SIG-M5 (cell line): ENCODE results near the gene CTSE.

Experiments used
- DNase-seq: peaks from one replicate; lab custom pipeline; 2025; lab: John Stamatoyannopoulos, UW

CTSE gene

GRCh38 chr1:206049919-206050600 is 26.4 kb upstream of the CTSE start:
- DNase-seq, result no peak

DNA sequence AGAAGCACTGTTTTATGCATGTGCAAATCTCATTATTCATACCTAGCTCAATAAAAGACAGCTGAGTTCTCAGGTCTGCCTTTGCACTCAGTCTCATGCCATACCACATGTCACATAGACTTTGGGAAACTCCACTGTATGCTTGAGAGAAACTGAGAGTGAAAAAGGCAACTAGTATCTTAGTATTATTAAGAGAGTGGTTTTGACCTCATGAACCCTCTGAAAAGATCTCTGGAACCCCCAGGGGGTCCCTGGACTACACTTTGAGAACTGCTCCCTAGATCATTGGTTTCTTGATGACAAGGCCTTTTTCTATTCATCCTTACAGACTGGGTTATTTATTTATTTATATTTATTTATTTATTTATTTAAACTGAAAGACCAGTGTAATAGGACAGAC is 25.6 kb upstream of the CTSE start:
- DNase-seq, result no peak

GRCh38 chr1:206048582-206048981 is 24.9 kb upstream of the CTSE start:
- DNase-seq, result peak; percentile 46

GRCh38 chr1:206047271-206047670 is 23.6 kb upstream of the CTSE start:
- DNase-seq, result no peak

DNA sequence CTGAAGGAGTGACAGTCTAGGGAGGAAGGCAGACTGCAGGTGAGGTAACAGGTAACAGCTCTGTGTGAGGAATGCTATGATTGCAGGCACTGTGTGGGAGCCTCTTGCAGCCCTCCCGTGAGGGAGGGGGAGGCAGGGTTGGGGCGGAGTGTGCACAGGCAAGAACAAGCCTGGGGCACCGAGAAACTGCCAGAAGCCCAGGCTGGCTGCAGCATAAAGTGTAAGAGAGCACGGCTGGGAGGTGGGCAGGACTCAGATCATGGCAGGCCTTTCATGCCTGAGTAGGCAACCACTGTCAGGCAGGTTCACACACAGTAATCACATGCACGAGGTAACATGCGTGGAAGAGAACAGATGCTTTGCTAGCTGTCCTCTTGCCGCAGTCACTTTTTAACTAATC is 17.9 kb upstream of the CTSE start:
- no peak for DNase-seq

DNA sequence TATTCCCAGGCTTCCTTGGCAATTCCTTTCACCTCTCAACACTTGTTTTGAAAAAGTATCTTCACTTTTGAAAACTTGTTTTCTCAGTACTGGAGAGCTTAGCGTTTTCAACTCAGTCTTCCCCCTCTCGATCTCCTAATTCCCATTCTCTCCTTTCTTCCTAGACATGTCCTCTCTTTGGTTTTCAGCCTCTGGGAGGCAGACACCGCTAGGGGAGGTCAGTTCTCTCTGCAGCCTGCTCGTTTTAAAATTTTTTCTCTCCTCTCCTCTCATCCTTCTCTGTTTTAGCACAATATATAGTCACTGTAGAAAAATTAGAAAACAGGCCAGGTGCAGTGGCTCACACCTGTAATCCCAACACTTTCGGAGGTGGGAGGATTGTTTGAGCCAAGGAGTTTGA is 16.6 kb upstream of the CTSE start:
- DNase-seq, result no peak

DNA sequence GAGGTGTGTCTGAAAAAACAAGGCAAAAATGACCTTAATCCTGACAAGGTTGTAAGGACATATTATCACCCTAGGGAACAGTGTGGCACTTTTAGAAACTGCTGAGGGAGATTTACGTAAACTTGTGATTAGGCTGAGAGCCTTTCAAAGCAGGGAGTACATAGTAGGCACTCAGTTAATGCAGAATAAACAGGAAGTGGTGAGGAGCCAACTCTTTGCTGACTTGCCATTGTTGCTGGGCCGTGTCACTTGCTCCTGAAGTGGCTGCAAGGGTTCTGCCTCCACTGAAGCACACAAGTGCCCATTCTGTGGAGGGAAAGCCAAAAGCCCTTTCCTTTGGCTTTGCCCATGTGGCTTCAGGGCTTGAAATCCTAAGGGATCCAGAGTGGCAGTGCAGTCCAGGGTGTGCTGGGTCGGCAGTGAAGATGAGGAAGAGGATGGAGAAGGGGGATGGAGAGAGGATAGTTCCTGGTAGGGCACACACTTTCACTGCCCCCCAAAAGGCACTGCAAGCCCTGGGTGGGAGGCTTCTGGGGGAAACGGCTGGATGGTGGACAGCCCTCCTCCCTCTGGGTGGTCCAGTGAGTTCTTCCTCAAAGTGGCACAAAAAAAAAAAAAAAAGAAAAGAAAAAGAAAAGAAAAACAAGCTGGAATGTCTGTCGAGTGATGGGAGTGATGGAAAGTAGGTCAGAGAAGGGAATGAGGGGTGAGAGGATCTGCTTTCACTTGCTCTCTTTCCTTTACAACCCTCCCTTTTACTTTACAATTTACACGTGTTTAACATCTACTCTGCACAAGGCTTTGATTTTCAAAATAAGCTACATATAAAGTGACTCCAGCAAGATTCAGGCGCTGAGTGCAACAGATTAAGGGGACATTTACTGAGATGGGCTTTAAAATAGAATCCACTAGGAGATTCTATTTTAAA is 15.6 kb upstream of the CTSE start:
- no peak for DNase-seq

GRCh38 chr1:206037581-206037980 is 13.9 kb upstream of the CTSE start:
- no peak for DNase-seq

- DNase-seq, result no peak
Observed at GRCh38 chr1:206036663-206037455, 13.2 kb upstream of the CTSE start.

- no peak for DNase-seq
Observed at GRCh38 chr1:206035027-206035426, 11.3 kb upstream of the CTSE start.

DNA sequence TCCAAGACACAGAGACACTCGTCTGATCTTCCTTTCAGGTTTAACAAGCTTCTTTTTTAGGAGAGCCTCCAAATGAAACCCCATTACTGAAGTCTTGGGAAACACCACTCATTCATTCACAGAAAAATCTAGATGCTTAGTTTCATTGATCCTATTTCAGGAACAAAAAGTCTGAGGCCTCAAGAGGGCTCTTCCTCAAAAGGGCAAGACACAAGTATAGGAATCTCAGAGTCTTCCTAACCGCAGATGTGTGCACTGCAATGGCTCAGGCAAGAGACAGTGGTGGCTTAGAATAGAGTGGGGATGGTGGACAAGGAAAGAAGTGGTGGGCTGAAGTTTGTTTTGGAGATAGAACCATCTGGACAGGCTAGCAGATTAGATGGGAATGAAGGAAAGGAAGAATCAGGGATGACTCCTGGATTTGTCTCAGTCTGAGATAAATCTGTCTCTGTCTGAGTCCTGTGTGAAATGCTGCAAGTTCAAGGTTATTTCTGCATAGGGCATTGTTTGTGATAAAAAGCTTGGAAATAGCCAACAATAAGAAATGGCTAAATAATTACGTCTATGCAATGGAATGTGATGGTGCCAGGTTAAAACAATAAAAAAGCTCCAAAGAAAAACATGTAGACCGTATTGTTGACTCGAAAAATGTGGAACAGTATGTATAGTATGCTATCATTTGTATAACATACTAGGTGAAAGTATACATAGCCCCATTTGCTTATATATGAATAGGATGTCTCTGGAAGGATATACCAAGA is 8.9 kb upstream of the CTSE start:
- peak; percentile 37 for DNase-seq

- peak; percentile 72 for DNase-seq
Observed at GRCh38 chr1:206030714-206031113, 7.0 kb upstream of the CTSE start.

DNA sequence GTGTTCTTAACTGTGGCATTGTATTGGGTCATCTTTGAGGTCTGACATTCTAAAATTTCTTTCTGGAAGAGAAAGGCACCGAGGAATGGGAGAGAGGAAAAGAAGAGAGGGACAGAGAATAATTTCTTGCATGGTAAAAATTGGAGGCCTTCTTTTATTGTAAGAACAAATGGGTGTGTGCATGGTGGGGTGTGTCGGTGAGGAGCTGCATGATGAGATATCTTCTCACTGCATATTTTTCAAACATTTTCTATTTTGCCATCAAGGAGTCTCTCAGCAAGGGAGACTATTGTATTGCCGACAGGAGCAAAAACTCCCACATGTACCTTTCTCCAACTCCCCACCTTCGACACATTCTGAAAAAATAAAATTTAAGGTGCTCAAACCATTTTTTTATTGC is 6.5 kb upstream of the CTSE start:
- DNase-seq, result no peak

DNA sequence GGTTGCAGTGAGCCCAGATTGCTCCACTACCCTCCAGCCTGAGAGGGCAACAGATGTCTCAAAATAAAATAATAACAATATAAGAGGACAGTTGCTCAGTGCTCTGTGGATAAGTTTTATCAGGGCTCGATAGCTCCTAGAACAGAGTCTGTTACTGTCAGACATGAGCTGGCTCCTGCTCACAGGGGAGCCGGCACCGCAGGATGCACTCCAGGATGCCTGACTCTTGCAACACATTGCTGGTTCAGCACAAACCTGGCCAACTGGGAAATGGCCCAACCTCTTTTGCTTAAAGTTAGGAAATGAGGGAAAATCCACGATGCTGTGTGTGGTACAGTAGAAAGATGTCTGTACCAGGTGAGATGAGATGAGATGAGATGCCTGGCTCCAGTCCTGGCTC is 5.8 kb upstream of the CTSE start:
- DNase-seq, result no peak

GRCh38 chr1:206025283-206025820 is 1.7 kb upstream of the CTSE start:
- no peak for DNase-seq

DNA sequence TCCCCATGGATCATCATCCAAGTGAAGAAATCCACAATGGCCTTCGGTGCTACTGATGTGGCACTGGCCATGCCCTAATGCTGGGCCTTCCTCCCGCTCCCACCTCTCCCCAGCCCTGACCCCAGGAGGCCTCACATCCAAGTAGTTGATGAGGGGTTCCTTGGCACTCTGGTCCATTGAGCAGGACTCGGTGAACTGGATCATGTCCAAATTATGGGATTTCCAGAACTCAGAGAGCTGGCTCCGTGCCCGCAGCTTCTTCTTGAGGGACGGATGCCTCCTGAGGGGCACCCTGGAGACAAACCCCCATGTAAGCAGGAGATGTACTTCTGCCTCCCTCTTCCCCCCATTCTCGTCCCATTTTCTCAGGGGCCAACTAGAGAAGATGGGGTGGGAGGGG is 929 bp downstream of the CTSE start:
- DNase-seq, result no peak

DNA sequence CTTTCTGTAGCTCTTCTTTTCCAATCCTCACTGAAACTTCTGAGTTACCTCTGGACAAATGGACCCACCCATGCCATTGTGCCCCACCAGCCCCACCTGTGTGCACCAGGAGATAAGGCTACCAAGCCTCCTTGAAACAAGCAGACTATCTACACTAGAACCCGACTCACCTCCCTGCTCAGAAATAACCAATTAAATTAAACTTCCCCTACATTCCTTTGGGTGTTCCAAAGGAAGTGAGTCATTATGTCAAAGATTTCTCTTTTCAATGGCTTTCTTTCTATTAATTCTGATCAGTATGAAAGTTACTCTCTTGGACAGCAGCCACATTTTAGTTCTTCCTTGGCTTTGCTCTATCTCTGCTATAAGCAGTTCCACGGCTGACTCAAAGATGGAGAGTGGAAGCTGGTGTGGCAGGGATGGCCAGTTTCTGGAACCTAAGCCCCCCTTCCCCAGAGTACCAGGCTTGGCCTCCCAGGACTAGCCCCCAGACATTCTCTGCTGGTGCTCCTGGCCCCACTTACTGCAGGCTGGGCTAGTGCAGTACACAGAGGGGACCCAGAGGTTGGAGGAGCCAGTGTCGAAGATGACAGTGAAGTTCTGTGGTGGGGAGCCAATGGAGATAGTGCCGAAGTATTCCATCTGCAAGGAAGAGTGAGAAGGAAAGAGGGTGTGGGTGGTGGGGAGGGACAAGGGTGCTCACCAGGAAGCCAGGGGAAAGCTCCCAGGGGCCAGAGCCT is 1.9 kb downstream of the CTSE start:
- no peak for DNase-seq

DNA sequence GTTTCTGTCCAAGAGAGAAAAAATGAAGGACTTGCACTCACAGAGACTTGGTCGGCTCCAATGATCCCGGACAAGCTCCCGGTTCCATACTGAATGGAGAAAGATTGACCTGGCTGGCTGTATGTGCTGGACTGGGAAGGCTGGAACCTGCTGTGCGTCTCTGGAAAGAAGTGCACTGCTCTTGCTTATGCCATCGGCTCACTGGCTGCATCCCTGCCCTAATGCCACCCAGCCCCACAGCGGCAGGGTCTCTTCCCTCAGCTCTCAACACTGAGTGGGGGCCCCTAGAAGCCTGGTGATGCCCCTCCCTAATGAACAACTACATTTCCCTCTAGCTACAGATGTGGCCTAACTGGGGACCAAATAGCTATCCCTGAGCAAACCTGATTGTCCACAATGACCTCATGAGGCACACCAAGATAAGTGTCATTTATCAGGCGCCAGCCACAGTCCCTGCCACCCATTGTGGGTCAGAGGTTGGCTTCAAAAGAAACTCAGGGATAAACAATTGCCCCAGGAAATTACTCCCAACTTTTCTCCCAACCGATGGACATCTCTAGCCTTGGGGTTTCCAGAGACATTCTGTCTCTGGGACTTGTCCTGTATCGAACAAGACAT is 2.6 kb downstream of the CTSE start:
- no peak for DNase-seq

DNA sequence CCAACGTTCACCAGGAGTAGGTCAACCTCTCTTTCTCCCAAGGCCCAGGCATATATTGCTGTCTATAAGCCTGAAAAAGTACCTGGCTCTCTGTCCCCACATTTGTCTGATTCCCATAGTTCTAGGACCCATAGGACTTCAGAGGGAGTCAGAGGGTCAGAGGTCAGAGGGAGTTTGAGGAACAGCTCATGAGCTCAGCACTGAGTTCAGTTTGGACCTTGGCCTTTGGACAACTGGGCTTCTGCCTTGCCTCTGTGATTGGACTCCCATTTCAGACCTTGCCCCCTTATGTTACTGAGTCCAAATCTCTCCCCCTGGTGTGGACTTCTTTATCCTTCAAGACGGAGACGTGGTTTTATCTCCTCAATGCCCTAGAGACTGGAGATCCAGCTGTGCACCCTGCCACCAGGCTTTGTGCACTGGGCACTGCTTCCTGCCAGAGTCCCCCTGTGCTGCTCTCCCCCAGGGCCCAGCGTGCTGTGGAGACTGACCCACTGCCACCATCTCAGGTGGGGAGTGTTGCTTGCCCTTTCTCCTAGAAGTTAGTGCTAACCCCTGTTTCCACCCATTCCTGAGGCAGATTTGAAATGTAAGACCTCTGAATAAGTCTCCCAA is 3.2 kb downstream of the CTSE start:
- DNase-seq, result no peak

DNA sequence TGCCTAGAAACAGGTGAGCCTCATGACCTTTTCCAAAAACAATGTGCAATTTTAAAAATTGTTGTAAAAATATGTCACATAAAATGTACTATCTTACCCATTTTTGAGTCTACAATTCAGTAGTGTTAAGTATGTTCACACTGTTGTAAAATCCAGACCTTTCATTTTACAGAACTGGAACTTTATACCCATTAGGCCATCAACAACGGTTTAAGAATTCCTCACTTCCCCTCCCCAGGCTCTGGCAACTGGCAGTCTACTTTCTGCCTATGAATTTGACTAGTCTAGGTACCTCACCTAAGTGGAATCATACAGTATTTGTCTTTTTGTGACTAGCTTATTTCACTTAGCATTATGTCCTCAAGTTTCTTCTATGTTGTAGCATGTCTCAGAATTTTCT is 8.6 kb downstream of the CTSE start:
- DNase-seq, result no peak
